ENCODE results near the gene FAM83E.

DNA sequence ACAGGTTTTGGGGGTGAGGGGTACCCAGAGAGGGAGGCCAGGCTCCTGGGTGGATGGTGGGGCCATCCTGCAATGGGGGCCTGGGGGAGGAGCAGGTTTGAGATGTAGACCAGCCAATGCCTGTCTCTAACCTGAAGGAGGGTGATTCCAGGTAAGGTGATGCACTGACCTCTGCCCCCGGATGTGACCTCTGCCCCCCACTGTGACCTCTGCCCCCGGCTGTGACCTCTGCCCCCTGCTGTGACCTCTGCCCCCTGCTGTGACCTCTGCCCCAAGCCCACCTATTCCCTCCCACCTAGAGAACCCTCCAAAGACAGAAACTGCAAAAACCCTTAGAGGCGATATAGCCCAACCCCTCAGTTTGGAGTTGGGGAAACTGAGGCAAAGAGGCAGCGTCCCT, 18.6 kb downstream of the FAM83E start:
- TF ChIP-seq, protein P1, sequence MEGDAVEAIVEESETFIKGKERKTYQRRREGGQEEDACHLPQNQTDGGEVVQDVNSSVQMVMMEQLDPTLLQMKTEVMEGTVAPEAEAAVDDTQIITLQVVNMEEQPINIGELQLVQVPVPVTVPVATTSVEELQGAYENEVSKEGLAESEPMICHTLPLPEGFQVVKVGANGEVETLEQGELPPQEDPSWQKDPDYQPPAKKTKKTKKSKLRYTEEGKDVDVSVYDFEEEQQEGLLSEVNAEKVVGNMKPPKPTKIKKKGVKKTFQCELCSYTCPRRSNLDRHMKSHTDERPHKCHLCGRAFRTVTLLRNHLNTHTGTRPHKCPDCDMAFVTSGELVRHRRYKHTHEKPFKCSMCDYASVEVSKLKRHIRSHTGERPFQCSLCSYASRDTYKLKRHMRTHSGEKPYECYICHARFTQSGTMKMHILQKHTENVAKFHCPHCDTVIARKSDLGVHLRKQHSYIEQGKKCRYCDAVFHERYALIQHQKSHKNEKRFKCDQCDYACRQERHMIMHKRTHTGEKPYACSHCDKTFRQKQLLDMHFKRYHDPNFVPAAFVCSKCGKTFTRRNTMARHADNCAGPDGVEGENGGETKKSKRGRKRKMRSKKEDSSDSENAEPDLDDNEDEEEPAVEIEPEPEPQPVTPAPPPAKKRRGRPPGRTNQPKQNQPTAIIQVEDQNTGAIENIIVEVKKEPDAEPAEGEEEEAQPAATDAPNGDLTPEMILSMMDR (IDR thresholded peaks at IDR 0.05), result no peak
- no peak for TF ChIP-seq POLR2A (IDR thresholded peaks at IDR 0.05; ENCODE audit: low read length)
- TF ChIP-seq, protein P2, sequence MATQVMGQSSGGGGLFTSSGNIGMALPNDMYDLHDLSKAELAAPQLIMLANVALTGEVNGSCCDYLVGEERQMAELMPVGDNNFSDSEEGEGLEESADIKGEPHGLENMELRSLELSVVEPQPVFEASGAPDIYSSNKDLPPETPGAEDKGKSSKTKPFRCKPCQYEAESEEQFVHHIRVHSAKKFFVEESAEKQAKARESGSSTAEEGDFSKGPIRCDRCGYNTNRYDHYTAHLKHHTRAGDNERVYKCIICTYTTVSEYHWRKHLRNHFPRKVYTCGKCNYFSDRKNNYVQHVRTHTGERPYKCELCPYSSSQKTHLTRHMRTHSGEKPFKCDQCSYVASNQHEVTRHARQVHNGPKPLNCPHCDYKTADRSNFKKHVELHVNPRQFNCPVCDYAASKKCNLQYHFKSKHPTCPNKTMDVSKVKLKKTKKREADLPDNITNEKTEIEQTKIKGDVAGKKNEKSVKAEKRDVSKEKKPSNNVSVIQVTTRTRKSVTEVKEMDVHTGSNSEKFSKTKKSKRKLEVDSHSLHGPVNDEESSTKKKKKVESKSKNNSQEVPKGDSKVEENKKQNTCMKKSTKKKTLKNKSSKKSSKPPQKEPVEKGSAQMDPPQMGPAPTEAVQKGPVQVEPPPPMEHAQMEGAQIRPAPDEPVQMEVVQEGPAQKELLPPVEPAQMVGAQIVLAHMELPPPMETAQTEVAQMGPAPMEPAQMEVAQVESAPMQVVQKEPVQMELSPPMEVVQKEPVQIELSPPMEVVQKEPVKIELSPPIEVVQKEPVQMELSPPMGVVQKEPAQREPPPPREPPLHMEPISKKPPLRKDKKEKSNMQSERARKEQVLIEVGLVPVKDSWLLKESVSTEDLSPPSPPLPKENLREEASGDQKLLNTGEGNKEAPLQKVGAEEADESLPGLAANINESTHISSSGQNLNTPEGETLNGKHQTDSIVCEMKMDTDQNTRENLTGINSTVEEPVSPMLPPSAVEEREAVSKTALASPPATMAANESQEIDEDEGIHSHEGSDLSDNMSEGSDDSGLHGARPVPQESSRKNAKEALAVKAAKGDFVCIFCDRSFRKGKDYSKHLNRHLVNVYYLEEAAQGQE (IDR thresholded peaks at IDR 0.05), result no peak
- TF ChIP-seq HOXA7 (CRISPR knock-in tag; IDR thresholded peaks at IDR 0.05), result no peak
- TF ChIP-seq ESRRA (IDR thresholded peaks at IDR 0.05; ENCODE audit: borderline replicate concordance, low read length), result no peak
- TF ChIP-seq JUNB (IDR thresholded peaks at IDR 0.05), result no peak
- TF ChIP-seq RAD21 (conservative IDR thresholded peaks at IDR 0.05 in 1 of 2, IDR thresholded peaks at IDR 0.05 in 1 of 2), result no peak
- no peak for TF ChIP-seq ZC3H11A (IDR thresholded peaks at IDR 0.05)
- TF ChIP-seq, protein P3, sequence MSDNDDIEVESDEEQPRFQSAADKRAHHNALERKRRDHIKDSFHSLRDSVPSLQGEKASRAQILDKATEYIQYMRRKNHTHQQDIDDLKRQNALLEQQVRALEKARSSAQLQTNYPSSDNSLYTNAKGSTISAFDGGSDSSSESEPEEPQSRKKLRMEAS (IDR thresholded peaks at IDR 0.05), result no peak
- TF ChIP-seq RFX5 (IDR thresholded peaks at IDR 0.05), result no peak
- no peak for TF ChIP-seq MAFK (IDR thresholded peaks at IDR 0.05; ENCODE audit: partially characterized antibody)
- no peak for TF ChIP-seq BHLHE40 (IDR thresholded peaks at IDR 0.05; ENCODE audit: low read depth, low read length)
